ENCODE results near the gene TCHP. TPM values are rescaled to one million over a fixed set of nuclear protein-coding genes. Genes with fewer than 3 reads are reported as not detected.

The TCHP gene
- polyA plus RNA-seq, 1 donor from 2014 or later: 12.8 TPM

DNA sequence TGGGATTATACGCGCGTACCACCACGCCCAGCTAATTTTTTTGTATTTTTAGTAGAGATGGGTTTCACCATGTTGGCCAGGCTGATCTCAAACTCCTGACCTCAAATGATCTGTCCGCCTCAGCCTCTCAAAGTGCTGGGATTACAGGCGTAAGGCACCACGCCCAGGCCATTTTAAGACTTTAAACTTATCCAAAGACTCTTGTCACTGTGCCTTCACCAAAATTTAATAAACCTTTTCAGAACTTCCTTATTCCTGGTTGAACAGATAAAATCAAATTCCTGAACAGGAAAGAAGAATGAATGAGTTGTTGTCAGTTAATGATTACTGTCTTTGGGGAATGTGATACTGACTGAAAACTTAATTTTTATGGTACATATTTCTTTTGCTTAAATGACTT lies 58.3 kb downstream of the TCHP start:
- no peak overlapping the region for H3K4me3 ChIP-seq (ENCODE audit: low read length)
- H3K4me2 ChIP-seq (ENCODE audit: low read length): no peak overlapping the region
- no peaks in the 10 kb centered on the region for H3K27me3 ChIP-seq (ENCODE audit: insufficient read depth, low read depth, low read length)
- H3K79me2 ChIP-seq (replicated peaks; ENCODE audit: insufficient read depth, low read length): no peaks in the 10 kb centered on the region
- TF ChIP-seq RAD21 (conservative IDR thresholded peaks at IDR 0.05) (no peak), MXI1 (conservative IDR thresholded peaks at IDR 0.05; ENCODE audit: poor library complexity, severe bottlenecking) (no peak), SMC3 (conservative IDR thresholded peaks at IDR 0.05; ENCODE audit: poor library complexity) (no peak), TAF1 (IDR thresholded peaks at IDR 0.05; ENCODE audit: low read depth) (no peak), POLR2AphosphoS5 (IDR thresholded peaks at IDR 0.05) (no peak), EP300 (conservative IDR thresholded peaks at IDR 0.05; ENCODE audit: poor library complexity, severe bottlenecking) (no peak), EZH2 (IDR thresholded peaks at IDR 0.05; ENCODE audit: borderline replicate concordance, insufficient read depth, low read length, poor library complexity, severe bottlenecking) (no peak)
- TF ChIP-seq, protein P1, sequence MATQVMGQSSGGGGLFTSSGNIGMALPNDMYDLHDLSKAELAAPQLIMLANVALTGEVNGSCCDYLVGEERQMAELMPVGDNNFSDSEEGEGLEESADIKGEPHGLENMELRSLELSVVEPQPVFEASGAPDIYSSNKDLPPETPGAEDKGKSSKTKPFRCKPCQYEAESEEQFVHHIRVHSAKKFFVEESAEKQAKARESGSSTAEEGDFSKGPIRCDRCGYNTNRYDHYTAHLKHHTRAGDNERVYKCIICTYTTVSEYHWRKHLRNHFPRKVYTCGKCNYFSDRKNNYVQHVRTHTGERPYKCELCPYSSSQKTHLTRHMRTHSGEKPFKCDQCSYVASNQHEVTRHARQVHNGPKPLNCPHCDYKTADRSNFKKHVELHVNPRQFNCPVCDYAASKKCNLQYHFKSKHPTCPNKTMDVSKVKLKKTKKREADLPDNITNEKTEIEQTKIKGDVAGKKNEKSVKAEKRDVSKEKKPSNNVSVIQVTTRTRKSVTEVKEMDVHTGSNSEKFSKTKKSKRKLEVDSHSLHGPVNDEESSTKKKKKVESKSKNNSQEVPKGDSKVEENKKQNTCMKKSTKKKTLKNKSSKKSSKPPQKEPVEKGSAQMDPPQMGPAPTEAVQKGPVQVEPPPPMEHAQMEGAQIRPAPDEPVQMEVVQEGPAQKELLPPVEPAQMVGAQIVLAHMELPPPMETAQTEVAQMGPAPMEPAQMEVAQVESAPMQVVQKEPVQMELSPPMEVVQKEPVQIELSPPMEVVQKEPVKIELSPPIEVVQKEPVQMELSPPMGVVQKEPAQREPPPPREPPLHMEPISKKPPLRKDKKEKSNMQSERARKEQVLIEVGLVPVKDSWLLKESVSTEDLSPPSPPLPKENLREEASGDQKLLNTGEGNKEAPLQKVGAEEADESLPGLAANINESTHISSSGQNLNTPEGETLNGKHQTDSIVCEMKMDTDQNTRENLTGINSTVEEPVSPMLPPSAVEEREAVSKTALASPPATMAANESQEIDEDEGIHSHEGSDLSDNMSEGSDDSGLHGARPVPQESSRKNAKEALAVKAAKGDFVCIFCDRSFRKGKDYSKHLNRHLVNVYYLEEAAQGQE (IDR thresholded peaks at IDR 0.05; ENCODE audit: borderline replicate concordance): no peak
- TF ChIP-seq, protein P2, sequence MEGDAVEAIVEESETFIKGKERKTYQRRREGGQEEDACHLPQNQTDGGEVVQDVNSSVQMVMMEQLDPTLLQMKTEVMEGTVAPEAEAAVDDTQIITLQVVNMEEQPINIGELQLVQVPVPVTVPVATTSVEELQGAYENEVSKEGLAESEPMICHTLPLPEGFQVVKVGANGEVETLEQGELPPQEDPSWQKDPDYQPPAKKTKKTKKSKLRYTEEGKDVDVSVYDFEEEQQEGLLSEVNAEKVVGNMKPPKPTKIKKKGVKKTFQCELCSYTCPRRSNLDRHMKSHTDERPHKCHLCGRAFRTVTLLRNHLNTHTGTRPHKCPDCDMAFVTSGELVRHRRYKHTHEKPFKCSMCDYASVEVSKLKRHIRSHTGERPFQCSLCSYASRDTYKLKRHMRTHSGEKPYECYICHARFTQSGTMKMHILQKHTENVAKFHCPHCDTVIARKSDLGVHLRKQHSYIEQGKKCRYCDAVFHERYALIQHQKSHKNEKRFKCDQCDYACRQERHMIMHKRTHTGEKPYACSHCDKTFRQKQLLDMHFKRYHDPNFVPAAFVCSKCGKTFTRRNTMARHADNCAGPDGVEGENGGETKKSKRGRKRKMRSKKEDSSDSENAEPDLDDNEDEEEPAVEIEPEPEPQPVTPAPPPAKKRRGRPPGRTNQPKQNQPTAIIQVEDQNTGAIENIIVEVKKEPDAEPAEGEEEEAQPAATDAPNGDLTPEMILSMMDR (IDR thresholded peaks at IDR 0.05; ENCODE audit: poor library complexity, severe bottlenecking): no peak
- H3F3A ChIP-seq (ENCODE audit: insufficient read depth, low read length, poor library complexity, severe bottlenecking): no peaks in the 10 kb centered on the region
- no peak overlapping the region for H3K27ac ChIP-seq (ENCODE audit: low read length)
- no peaks in the 10 kb centered on the region for H3K9me2 ChIP-seq (ENCODE audit: insufficient read depth, low read length)
- H3K36me3 ChIP-seq (ENCODE audit: insufficient read depth, low read length): peaks cover 17% of the 10 kb centered on the region
- H4K20me1 ChIP-seq (ENCODE audit: insufficient read depth): no peaks in the 10 kb centered on the region
- no peak overlapping the region for H2AFZ ChIP-seq (ENCODE audit: low read depth, low read length)
- no peak overlapping the region for H3K9ac ChIP-seq (ENCODE audit: low read length)
- no peaks in the 10 kb centered on the region for H3K9me3 ChIP-seq (ENCODE audit: low read length)

- H3K36me3 ChIP-seq (ENCODE audit: insufficient read depth, low read length): peaks cover 19% of the 10 kb centered on the region
- no peak overlapping the region for H3K4me2 ChIP-seq (ENCODE audit: low read length)
- no peaks in the 10 kb centered on the region for H3K9me2 ChIP-seq (ENCODE audit: insufficient read depth, low read length)
- TF ChIP-seq EP300 (conservative IDR thresholded peaks at IDR 0.05; ENCODE audit: poor library complexity, severe bottlenecking) (no peak), EZH2 (IDR thresholded peaks at IDR 0.05; ENCODE audit: borderline replicate concordance, insufficient read depth, low read length, poor library complexity, severe bottlenecking) (no peak), MXI1 (conservative IDR thresholded peaks at IDR 0.05; ENCODE audit: poor library complexity, severe bottlenecking) (no peak), SMC3 (conservative IDR thresholded peaks at IDR 0.05; ENCODE audit: poor library complexity) (no peak), POLR2AphosphoS5 (IDR thresholded peaks at IDR 0.05) (no peak), TAF1 (IDR thresholded peaks at IDR 0.05; ENCODE audit: low read depth) (no peak), RAD21 (conservative IDR thresholded peaks at IDR 0.05) (no peak)
- TF ChIP-seq, protein P1 (IDR thresholded peaks at IDR 0.05; ENCODE audit: borderline replicate concordance): no peak
- TF ChIP-seq, protein P2 (IDR thresholded peaks at IDR 0.05; ENCODE audit: poor library complexity, severe bottlenecking): no peak
- H3F3A ChIP-seq (ENCODE audit: insufficient read depth, low read length, poor library complexity, severe bottlenecking): no peaks in the 10 kb centered on the region
- no peaks in the 10 kb centered on the region for H3K27me3 ChIP-seq (ENCODE audit: insufficient read depth, low read depth, low read length)
- no peaks in the 10 kb centered on the region for H3K9me3 ChIP-seq (ENCODE audit: low read length)
- no peak overlapping the region for H3K4me3 ChIP-seq (ENCODE audit: low read length)
- no peak overlapping the region for H2AFZ ChIP-seq (ENCODE audit: low read depth, low read length)
- no peak overlapping the region for H3K27ac ChIP-seq (ENCODE audit: low read length)
- no peaks in the 10 kb centered on the region for H4K20me1 ChIP-seq (ENCODE audit: insufficient read depth)
- H3K79me2 ChIP-seq (replicated peaks; ENCODE audit: insufficient read depth, low read length): no peaks in the 10 kb centered on the region
- H3K9ac ChIP-seq (ENCODE audit: low read length): no peak overlapping the region
Measured at GRCh38 chr12:109959411-109960093, 59.5 kb downstream of the TCHP start.
